ENCODE results near the gene LAMB2.

GRCh38 chr3:49122886-49123545 lies 9.8 kb downstream of the LAMB2 start:
- TF ChIP-seq GATA2 (IDR thresholded peaks at IDR 0.05; ENCODE audit: low read depth, low read length) (no peak), GATA3 (IDR thresholded peaks at IDR 0.05; ENCODE audit: low read depth, low read length) (no peak)
